Hematopoietic multipotent progenitor cell treated with erythropoietin and hydrocortisone succinate and interleukin-3 and kit ligand, for 15 days (in vitro differentiated cells): ENCODE results near the gene MS4A8.
"Not testable (repeated sequence)": the region's sequence is repeated elsewhere in the genome, so short reads cannot be mapped to it uniquely, and the experiment has no call there.

Experiments
- DNase-seq: peaks from one replicate; pipeline ENCODE4 v3.0.0-alpha.2; 2015; ENCODE audit warnings: low spot score

MS4A8 gene

GRCh38 chr11:60699284-60699691 is at the start of gene MS4A8:
TSS of gene MS4A8 (plus strand) at chr11:60699612. CDS start at chr11:60700861, 1,249 bp downstream.
- DNase-seq, result no peak

GRCh38 chr11:60657888-60658287 is 41.5 kb upstream of the MS4A8 start:
- DNase-seq, result no peak

- no peak for DNase-seq
Measured at GRCh38 chr11:60658409-60658808, 41.0 kb upstream of the MS4A8 start.

DNA sequence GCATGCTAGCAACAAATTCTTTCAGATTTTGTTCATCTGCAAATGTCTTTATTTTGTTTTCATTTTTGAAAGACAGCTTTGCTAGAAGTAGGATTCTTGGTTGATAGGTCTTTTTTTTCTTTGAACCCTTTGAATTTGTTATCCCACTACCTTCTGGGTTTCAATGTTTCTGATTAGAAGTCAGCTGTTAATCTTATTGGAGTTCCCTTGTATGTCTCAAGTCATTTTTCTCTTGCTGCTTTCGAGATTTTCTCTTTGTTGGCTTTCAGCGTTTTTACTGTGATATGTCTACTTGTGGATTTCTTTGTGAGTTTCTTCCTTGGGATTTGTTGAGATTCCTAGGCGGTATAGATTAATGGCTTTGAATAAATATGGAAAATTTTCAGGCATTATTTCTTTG is 27.2 kb upstream of the MS4A8 start:
- no peak for DNase-seq

GRCh38 chr11:60678231-60678630 is 21.2 kb upstream of the MS4A8 start:
- DNase-seq, result not testable (repeated sequence)

DNA sequence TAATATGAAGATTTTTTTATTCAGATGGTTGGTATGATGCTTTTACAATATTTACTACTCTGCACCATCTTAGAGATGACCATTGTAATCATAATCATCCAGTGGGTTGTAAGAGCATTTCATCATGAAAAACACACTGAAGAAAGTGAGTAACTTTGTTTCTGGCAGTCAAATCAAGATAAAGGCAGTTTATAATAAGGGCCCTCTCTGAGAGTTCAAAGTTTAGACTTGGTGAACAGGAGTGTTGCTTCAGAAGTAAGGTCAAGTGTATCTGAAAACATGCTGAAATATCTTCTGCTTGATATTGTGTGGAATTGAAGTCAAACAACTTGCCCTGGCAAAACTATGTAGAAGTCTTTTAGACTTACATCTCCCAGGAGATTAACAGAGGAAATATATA is 19.5 kb upstream of the MS4A8 start:
- DNase-seq, result no peak

DNA sequence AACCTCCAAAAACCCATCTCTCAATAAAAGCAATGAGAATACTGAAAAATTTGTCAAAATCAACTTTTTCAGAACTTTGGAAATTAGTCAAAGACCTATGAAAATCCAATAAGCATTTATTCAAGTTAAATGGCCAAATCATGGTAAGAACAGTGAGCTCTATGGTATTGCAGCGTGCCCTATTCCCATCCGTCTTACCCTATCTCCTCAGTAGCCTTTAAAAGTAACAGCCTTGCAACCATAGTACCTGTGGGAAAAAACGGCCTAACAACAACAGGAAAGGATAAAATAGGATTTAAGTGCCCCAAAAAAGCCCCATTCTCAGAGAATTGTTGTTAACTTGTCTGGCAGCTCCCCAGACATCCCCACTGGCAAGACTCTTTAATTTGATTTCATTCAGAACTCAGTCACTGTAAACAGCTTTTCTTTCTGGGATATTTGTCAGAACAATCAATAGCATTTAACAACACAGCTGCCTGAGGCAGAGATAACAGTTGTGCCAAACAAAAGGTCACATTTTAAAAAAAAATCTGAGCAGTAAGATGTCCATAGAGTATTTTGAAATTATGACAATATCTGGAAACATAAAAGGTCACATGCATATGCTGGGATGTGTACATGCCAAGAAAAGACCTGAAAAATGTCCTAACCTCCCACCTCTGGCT is 18.8 kb upstream of the MS4A8 start:
- no peak for DNase-seq

DNA sequence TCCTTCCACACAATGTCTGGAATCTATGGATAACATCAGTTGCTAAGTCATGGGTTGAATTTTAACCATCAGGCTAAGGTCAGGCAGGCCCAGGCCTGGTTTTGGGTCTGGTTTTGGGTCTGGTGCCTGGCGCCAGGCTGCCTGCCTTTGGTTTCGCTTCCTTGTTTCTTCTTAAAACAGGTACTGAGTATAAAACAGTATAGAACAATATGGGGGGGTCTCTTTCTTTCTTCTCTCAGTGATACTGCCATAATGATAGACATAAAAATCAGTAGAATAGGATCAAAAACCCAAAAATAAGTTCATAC is 14.9 kb upstream of the MS4A8 start:
- DNase-seq, result not testable (repeated sequence)

- DNase-seq, result no peak
Measured at GRCh38 chr11:60691661-60692060, 7.8 kb upstream of the MS4A8 start.

DNA sequence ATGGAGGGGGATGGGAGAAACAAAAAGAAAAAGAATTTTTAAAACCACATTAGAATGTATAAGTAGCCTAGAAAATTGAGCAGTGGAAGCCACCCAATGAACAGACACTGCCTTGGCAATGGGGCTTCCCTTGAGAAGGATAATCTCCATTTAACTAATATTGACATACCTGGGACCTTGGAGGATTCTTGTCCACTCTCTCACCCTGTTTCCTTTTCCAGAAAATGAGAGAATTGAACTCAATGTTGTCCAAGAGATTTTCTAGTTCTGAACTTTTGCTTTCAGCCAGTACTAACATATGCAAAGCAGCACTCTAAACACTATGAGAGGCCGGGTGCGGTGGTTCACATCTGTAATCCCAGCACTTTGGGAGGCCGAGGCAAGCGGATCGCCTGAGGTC is 524 bp downstream of the MS4A8 start:
- no peak for DNase-seq

GRCh38 chr11:60700689-60701468 is 1.5 kb downstream of the MS4A8 start:
- DNase-seq, result no peak

DNA sequence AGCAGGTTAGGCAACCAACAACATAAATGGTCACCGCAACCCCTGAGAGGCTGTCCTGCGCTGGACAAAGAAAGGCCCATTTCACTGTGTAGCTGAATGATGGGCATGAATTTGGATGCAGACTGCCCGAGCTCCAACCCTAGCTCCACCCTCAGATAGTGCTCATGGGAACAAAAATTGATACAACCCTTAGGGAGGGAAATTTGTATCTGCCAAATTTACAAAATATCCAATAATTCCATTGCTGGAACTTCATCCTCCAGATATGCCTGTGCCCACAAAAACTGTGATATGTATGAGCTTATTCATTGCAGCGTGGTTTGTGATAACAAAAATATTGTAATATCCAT is 2.0 kb downstream of the MS4A8 start:
- DNase-seq, result no peak

- DNase-seq, result no peak
Measured at GRCh38 chr11:60703374-60703773, 4.0 kb downstream of the MS4A8 start.

DNA sequence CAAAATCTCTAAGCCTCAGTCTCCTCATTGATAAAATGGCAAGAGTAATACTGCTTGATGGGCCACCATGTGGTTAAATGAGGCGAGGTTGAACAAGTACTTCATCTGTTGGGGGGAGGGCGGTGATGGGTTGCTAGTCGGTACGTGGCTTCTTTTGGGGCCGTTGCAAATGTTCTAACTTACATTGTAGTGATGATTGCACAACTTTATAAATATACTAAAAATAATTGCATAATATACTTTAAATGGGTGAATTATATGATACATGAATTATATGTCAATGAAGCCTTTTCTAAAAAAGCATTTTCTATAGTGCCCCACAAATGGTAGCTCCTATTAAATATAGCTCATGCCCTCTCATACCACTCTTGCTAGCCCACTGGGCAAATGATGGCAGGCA is 6.5 kb downstream of the MS4A8 start:
- DNase-seq, result no peak

DNA sequence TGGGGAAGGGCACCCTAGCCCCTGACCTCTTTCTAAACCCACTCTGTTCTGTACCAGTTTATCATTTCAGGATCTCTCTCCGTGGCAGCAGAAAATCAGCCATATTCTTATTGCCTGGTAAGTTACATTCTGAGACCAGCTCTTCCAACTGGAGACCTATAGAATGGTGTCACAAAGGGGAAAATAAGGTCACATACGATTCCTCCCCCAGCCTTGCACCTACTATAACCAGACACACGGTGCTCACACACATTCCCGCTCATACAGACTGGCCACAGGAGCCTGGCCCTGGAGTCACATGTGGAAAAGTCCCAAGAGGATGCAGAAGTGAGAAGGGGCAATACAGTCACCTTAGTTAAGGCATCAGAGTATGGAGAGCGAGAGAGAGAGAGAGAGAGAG is 7.5 kb downstream of the MS4A8 start:
- no peak for DNase-seq

DNA sequence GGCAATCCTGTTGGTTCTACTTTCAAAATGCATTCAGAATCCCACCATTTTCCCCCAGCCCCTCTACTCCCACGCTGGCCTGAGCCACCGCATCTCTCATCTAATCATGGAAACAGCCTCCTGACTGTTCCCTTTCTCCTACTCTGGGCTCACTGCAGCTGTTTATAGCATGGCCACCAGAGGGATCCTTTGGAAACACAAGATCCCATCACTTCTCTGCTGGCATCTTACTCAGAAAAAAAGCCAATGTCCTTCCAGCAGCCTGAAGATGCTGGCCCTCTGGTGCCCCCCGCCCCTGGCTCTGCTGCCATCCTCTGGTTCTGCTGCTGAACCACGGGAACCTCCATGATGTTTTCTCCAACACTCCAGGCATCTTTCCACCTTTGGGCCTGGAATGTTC is 11.1 kb downstream of the MS4A8 start:
- no peak for DNase-seq

DNA sequence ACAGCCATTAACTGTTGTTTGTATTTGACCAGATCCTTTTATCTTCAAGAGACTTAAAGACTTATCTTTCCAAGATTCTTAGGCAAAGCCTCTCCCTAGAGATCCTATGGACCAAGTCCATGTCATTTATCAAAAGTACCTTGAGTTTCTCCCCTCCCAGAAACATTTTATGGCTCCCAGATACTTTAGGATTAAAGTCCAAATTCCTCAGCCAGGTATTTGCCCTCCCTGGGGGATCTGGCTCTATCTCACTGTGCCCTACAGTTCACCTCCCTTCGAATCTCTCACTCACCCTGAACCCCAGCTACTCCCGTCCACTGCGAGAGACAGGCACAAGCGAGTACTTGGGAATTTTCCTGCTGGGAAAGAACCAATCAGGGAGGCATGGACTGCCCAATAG is 11.9 kb downstream of the MS4A8 start:
- no peak for DNase-seq

DNA sequence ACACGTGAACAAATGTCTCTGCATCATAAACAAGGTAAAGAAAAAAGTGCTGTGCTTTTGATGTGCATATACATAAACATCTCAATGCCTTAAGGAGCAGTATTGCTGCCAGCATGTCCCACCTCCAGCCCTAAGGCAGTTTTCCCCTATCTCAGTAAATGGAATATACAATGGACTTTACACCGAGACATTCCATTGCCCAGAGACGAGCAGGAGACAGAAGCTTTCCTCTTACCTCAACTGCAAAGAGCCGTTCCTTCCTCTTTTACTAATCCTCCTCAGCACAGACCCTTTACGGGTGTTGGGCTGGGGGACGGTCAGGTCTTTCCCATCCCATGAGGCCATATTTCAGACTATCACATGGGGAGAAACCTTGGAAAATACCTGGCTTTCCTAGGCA is 14.0 kb downstream of the MS4A8 start:
- not testable (repeated sequence) for DNase-seq

DNA sequence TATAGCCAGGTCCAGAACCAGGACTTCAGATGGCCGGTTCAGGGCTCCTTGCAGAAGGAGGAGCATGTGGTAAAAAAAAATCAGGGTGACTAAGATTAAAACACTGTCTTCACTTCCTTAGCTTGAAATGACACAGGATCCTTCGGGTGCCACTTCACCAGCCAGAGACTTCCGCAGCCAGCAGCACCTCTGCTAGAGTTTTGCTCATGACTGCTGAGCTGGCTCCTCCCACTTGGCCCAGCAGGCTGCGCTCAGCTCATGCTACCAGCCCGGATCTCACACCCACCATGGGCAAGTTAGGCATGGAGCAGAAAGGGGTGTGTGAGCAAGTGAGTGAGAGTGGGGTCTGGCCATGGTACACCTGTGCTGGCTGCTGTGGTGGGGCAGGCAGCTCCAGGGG is 18.5 kb downstream of the MS4A8 start:
- DNase-seq, result no peak

GRCh38 chr11:60718524-60719316 is 19.3 kb downstream of the MS4A8 start:
- no peak for DNase-seq

- no peak for DNase-seq
Measured at GRCh38 chr11:60719391-60719790, 20.0 kb downstream of the MS4A8 start.

DNA sequence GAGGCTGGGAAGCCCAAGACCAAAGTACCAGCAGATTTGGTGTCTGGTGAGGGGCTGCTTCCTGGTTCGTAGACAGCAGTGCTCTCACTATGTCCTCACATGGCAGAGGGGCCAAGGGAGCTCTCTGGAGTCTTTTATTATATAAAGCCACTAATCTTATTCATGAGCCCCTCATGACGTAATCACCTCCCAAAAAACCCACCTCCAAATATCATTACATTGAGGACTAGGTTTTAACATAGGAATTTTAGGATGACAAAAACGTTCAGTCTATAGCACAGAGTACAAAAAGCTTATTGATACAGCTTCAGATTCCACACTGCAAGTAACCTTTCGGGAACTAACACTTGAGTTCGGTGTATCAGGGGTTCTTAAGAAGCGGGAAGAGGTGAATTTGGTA is 21.0 kb downstream of the MS4A8 start:
- DNase-seq, result no peak

- DNase-seq, result no peak
Measured at GRCh38 chr11:60724420-60724819, 25.0 kb downstream of the MS4A8 start, which contains the start of gene MS4A18. TSS of gene MS4A18 (plus strand) at chr11:60724720.
